Measurements from ENCODE around the gene CDK19.

GRCh38 chr6:110822249-110822648 is 7.0 kb upstream of the CDK19 start:
- TF ChIP-seq EZH2phosphoT487 (IDR thresholded peaks at IDR 0.05; ENCODE audit: insufficient read depth, low read depth) (no peak), EZH2 (IDR thresholded peaks at IDR 0.05; ENCODE audit: insufficient read depth, poor library complexity, severe bottlenecking) (no peak)

All from GM23248 (cell line).